ENCODE data around the gene PEX26.

DNA sequence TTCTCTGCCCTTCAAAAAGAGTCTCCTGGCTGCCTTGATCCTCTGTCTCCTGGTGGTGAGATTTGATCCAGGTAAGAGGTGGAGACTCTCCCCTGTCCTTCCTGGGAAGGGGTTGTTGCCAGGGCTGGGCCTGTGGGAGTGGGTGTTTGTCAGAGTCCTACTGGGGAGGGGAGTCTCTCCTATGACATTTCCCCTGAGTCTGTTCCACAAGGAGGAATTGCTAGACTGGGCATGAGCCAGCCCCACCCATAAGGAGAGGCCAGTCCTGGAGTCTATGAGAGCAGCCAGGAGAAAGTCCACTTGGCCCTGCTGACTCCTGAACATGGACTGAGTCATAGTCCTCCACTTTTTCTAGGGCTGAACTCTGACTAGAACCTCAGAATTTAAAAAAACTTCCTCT lies 7.4 kb downstream of the PEX26 start:
- TF ChIP-seq, protein P1, sequence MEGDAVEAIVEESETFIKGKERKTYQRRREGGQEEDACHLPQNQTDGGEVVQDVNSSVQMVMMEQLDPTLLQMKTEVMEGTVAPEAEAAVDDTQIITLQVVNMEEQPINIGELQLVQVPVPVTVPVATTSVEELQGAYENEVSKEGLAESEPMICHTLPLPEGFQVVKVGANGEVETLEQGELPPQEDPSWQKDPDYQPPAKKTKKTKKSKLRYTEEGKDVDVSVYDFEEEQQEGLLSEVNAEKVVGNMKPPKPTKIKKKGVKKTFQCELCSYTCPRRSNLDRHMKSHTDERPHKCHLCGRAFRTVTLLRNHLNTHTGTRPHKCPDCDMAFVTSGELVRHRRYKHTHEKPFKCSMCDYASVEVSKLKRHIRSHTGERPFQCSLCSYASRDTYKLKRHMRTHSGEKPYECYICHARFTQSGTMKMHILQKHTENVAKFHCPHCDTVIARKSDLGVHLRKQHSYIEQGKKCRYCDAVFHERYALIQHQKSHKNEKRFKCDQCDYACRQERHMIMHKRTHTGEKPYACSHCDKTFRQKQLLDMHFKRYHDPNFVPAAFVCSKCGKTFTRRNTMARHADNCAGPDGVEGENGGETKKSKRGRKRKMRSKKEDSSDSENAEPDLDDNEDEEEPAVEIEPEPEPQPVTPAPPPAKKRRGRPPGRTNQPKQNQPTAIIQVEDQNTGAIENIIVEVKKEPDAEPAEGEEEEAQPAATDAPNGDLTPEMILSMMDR (conservative IDR thresholded peaks at IDR 0.05; ENCODE audit: low read length), result no peak
- TF ChIP-seq EZH2phosphoT487 (IDR thresholded peaks at IDR 0.05; ENCODE audit: borderline replicate concordance), result no peak
